GM12892 (cell line): Measurements from ENCODE around the gene GNG13.

ENCODE experiments used
- POLR2A ChIP-seq: IDR thresholded peaks from 2 replicates; pipeline ENCODE4 v1.6.1; 2011; ENCODE audit warnings: low read depth, low read length, control low read depth
- POLR2AphosphoS5 ChIP-seq: IDR thresholded peaks from 2 replicates; pipeline ENCODE4 v1.6.1; 2011; ENCODE audit warnings: low read depth, low read length, control low read depth

GRCh38 chr16:777826-778225 lies 22.7 kb downstream of the GNG13 start:
- TF ChIP-seq POLR2A: no peak
- TF ChIP-seq POLR2AphosphoS5: no peak
